T-cell (primary cell): ENCODE results near the gene TIAL1. TPM values are rescaled to one million over a fixed set of nuclear protein-coding genes. Genes with fewer than 3 reads are reported as not detected.
"Not testable (repeated sequence)": the region's sequence is repeated elsewhere in the genome, so short reads cannot be mapped to it uniquely, and the experiment has no call there.

Experiments
- ATAC-seq, 4 experiments: fragments of 200-7000 bp in 3 of 4; fragments of 150-1000 bp in 1 of 4; cut with Tn5 transposase; replicated peaks in 1 of 4; 1 replicate in 3 of 4; 2 replicates in 1 of 4; pipeline ENCODE4 v1.10.0; 2021; ENCODE audit warnings: moderate library complexity in 3 of 4, mild to moderate bottlenecking in 2 of 4, moderate number of reproducible peaks in 1 of 4
- CTCF ChIA-PET, 2 donors: fragments of 300-600 bp; sonication (Branson Sonifier 250); formaldehyde crosslinking; loops; one replicate each; lab custom pipeline; 2022; ENCODE audit warnings: antibody characterized with exemption in 2 of 2; lab: Charles Lee
- POLR2A ChIA-PET, 2 donors: fragments of 300-600 bp; sonication (Branson Sonifier 250); formaldehyde crosslinking; loops; one replicate each; lab custom pipeline; 2022; ENCODE audit warnings: antibody characterized with exemption in 2 of 2; lab: Charles Lee
- DNase-seq, 35 experiments: peaks; one replicate each; pipeline versions ENCODE4 v3.0.0 to v3.0.0-alpha.2; 2013 to 2023
- H3K27ac ChIP-seq: one replicate; pipeline ENCODE4 v1.5.1; 2013; ENCODE audit warnings: low read length
- H3K27me3 ChIP-seq, 2 experiments: replicated peaks in 1 of 2; 1 replicate in 1 of 2; 2 replicates in 1 of 2; pipeline versions ENCODE4 v1.6.1 to v1.7.0; 2013; ENCODE audit warnings: low read length in 1 of 2, mixed read lengths in 1 of 2; ENCODE audit not compliant: control insufficient read depth in 2 of 2, insufficient read depth in 2 of 2; ENCODE audit errors: extremely low read depth in 1 of 2
- H3K36me3 ChIP-seq, 2 donors: 1 replicate in 1 of 2; 2 replicates in 1 of 2; pipeline versions ENCODE4 v1.6.1 to v1.7.0; 2013; ENCODE audit warnings: low read length in 1 of 2; ENCODE audit not compliant: control insufficient read depth in 2 of 2, insufficient read depth in 1 of 2; ENCODE audit errors: extremely low read depth in 1 of 2
- H3K4me1 ChIP-seq, 2 experiments: 1 replicate in 1 of 2; 2 replicates in 1 of 2; pipeline versions ENCODE4 v1.6.1 to v1.7.0; 2013; ENCODE audit warnings: low read length in 2 of 2, mixed read lengths in 1 of 2; ENCODE audit not compliant: insufficient read depth in 2 of 2, control insufficient read depth in 1 of 2; ENCODE audit errors: extremely low read depth in 1 of 2
- H3K4me3 ChIP-seq, 2 donors: 1 replicate in 1 of 2; 2 replicates in 1 of 2; pipeline versions ENCODE4 v1.5.1 to v1.7.0; 2013; ENCODE audit warnings: mild to moderate bottlenecking in 2 of 2, low read length in 1 of 2, moderate library complexity in 1 of 2; ENCODE audit not compliant: control insufficient read depth in 1 of 2; ENCODE audit errors: extremely low read depth in 1 of 2
- H3K9me3 ChIP-seq: 2 replicates; pipeline ENCODE4 v1.7.0; 2013
- H3K27ac Mint-ChIP-seq, 2 donors: one replicate each; pipeline ENCODE4 v1.8.0; 2020 to 2021; ENCODE audit warnings: mild to moderate bottlenecking in 2 of 2, mixed read lengths in 2 of 2
- H3K27me3 Mint-ChIP-seq, 2 donors: one replicate each; pipeline ENCODE4 v1.8.0; 2021 to 2022; ENCODE audit warnings: mixed read lengths in 2 of 2
- H3K36me3 Mint-ChIP-seq: one replicate; pipeline ENCODE4 v1.8.0; 2021; ENCODE audit warnings: mixed read lengths
- H3K4me1 Mint-ChIP-seq, 3 donors: one replicate each; pipeline ENCODE4 v1.8.0; 2020 to 2022; ENCODE audit warnings: mixed read lengths in 3 of 3, mild to moderate bottlenecking in 1 of 3
- H3K4me3 Mint-ChIP-seq, 3 donors: one replicate each; pipeline ENCODE4 v1.8.0; 2020 to 2022; ENCODE audit warnings: mild to moderate bottlenecking in 3 of 3, mixed read lengths in 3 of 3, moderate library complexity in 3 of 3
- H3K9me3 Mint-ChIP-seq, 3 donors: one replicate each; pipeline ENCODE4 v1.8.0; 2020 to 2022; ENCODE audit warnings: mixed read lengths in 3 of 3
- WGBS: methylation state at CpG from one replicate; pipeline ENCODE4 v1.1.5; 2013; ENCODE audit warnings: missing lambda C conversion rate; ENCODE audit not compliant: insufficient coverage; 5-methylcytosine and 5-hydroxymethylcytosine counted together
- total RNA-seq, 35 experiments: library from RNA in 6 of 35; stranded (reverse) in 6 of 35; fragments of 120-200 nt in 1 of 35; gene quantifications; one replicate each; pipeline versions ENCODE4 v1.2.1 to v1.2.4 and lab custom pipeline; 2013 to 2026

The TIAL1 gene
- total RNA-seq, 5 donors from 2014 or later (not counting 1 experiment from before 2014, with no cell fraction given) = 147 to 197 (median 156) TPM

DNA sequence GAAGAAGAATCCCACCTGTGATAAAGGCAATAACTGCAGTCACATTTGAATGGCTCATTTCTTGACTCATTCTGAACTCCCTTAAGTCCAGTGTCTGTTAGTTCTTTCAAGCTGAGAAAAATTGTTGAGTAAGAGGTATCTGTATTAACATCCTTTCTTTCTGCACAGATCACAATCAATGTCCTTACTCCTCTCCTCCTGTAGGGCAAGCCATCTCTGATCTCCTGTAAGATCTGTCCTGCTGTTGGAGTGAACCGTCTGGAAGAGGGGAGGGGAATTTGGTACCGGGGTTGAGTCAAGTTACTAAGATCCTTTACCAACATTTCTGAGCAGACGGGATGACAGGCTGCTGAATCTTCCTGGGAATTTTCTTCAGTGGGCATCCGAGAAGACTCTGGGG is 34.7 kb downstream of the TIAL1 start:
- H3K27me3 ChIP-seq = no peaks in the 10 kb centered on the region
- WGBS = 100% methylated on average over 2 of the region's 4 CpGs
- no peaks in the 10 kb centered on the region for H3K4me1 ChIP-seq
- Mint-ChIP-seq H3K36me3 (no peaks in the 10 kb centered on the region), H3K27me3 (peaks cover 0 to 1% of the 10 kb centered on the region in 2 donors), H3K9me3 (no peaks in the 10 kb centered on the region), H3K4me3 (no peak overlapping the region), H3K4me1 (no peaks in the 10 kb centered on the region), H3K27ac (no peak overlapping the region)
- H3K9me3 ChIP-seq = no peaks in the 10 kb centered on the region
- POLR2A ChIA-PET = no interaction called here
- ATAC-seq (no peak), DNase-seq (no peak)
- CTCF ChIA-PET = no interaction called here
- H3K36me3 ChIP-seq = no peaks in the 10 kb centered on the region
- no peak overlapping the region for H3K4me3 ChIP-seq
- H3K27ac ChIP-seq = no peak overlapping the region

- H3K4me3 ChIP-seq, ATAC-seq, H3K36me3 ChIP-seq, H3K27me3 ChIP-seq, H3K27ac ChIP-seq, H3K27me3 Mint-ChIP-seq, POLR2A ChIA-PET, H3K36me3 Mint-ChIP-seq, DNase-seq, H3K9me3 ChIP-seq, H3K27ac Mint-ChIP-seq, H3K4me1 Mint-ChIP-seq, H3K9me3 Mint-ChIP-seq, H3K4me1 ChIP-seq, H3K4me3 Mint-ChIP-seq, CTCF ChIA-PET: not testable (repeated sequence)
- WGBS = 97% methylated on average over 14 of the region's 33 CpGs
Measured at GRCh38 chr10:119559511-119559910, 37.3 kb downstream of the TIAL1 start.

DNA sequence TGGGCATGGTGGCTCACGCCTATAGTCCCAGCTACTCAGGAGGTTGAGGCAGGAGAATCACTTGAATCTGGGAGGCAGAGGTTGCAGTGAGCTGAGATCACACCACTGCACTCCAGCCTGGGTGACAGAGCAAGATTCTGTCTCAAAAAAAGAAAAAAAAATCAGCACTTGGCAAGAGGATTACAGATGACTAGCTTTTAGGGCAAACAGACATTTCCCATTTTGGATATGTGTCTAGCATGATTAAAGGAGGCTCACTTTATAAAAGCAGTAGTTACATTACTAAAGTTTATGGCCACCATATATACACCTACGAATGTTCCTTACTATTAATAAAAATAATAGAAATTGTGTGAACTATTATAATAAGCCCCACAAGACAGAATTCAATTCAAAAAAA is 40.7 kb downstream of the TIAL1 start:
- H3K27ac Mint-ChIP-seq, H3K27me3 Mint-ChIP-seq, H3K27ac ChIP-seq, POLR2A ChIA-PET, H3K36me3 Mint-ChIP-seq, H3K4me3 Mint-ChIP-seq, ATAC-seq, H3K4me1 ChIP-seq, CTCF ChIA-PET, H3K9me3 ChIP-seq, H3K36me3 ChIP-seq, H3K27me3 ChIP-seq, H3K4me1 Mint-ChIP-seq, H3K9me3 Mint-ChIP-seq, H3K4me3 ChIP-seq, DNase-seq: not testable (repeated sequence)
- WGBS = no CpG with 5 or more reads among the region's 2 CpGs

- CTCF ChIA-PET = interaction anchor here in 1 of 2 donors (0.6 kb wide), 1 partner anchor 18 kb away, joined by 3 read pairs; no protein-coding TSS in a partner anchor
- WGBS = 100% methylated on average over 1 of the region's 6 CpGs
- POLR2A ChIA-PET = no interaction called here
Measured at GRCh38 chr10:119555178-119555784, 41.5 kb downstream of the TIAL1 start.

GRCh38 chr10:119550827-119551226 is 45.9 kb downstream of the TIAL1 start:
- ATAC-seq = no peak
- Histone ChIP-seq H3K4me1 (no peaks in the 10 kb centered on the region), H3K9me3 (no peaks in the 10 kb centered on the region), H3K4me3 (no peak overlapping the region), H3K27ac (no peak overlapping the region), H3K27me3 (peaks cover 0 to 7% of the 10 kb centered on the region in 2 experiments), H3K36me3 (no peaks in the 10 kb centered on the region)
- H3K4me3 Mint-ChIP-seq = no peak overlapping the region
- WGBS = 94% methylated on average over 2 of the region's 4 CpGs
- peaks cover 0 to 12% of the 10 kb centered on the region in 2 donors for H3K27me3 Mint-ChIP-seq
- ChIA-PET POLR2A (no interaction called here), CTCF (interaction anchor here in 1 of 2 donors (1.3 kb wide), 1 partner anchor 18 kb away, joined by 3 read pairs; no protein-coding TSS in a partner anchor)
- no peak overlapping the region for H3K27ac Mint-ChIP-seq
- no peaks in the 10 kb centered on the region for H3K36me3 Mint-ChIP-seq
- peaks cover 0 to 2% (median 0%) of the 10 kb centered on the region in 3 donors for H3K4me1 Mint-ChIP-seq
- DNase-seq = no peak
- no peaks in the 10 kb centered on the region for H3K9me3 Mint-ChIP-seq

More at GRCh38 chr10:119555178-119555784, 41.5 kb downstream of the TIAL1 start:
- H3K4me1 ChIP-seq = no peaks in the 10 kb centered on the region
- H3K36me3 ChIP-seq = no peaks in the 10 kb centered on the region
- H3K9me3 ChIP-seq = no peaks in the 10 kb centered on the region
- Mint-ChIP-seq H3K36me3 (no peaks in the 10 kb centered on the region), H3K9me3 (no peaks in the 10 kb centered on the region), H3K4me3 (no peak overlapping the region), H3K4me1 (no peaks in the 10 kb centered on the region), H3K27me3 (no peaks in the 10 kb centered on the region), H3K27ac (no peak overlapping the region)
- H3K27me3 ChIP-seq = no peaks in the 10 kb centered on the region
- no peak overlapping the region for H3K27ac ChIP-seq
- H3K4me3 ChIP-seq = no peak overlapping the region
- DNase-seq (no peak), ATAC-seq (no peak)

GRCh38 chr10:119549247-119549999 is 47.3 kb downstream of the TIAL1 start:
- peaks cover 0 to 12% of the 10 kb centered on the region in 2 donors for H3K27me3 Mint-ChIP-seq

More at GRCh38 chr10:119549247-119549999, 47.3 kb downstream of the TIAL1 start:
- POLR2A ChIA-PET = interaction anchor here (0.6 to 0.7 kb wide), 2 partner anchors 241 to 1605 kb away, joined by 3 to 7 read pairs; no protein-coding TSS in a partner anchor
- no peaks in the 10 kb centered on the region for H3K9me3 Mint-ChIP-seq
- DNase-seq (no peak), ATAC-seq (no peak)
- no peaks in the 10 kb centered on the region for H3K36me3 Mint-ChIP-seq
- H3K27me3 ChIP-seq = peaks cover 0 to 7% of the 10 kb centered on the region in 2 experiments
- CTCF ChIA-PET = interaction anchor here (0.7 kb wide), 2 partner anchors 12 to 359 kb away, joined by 5 read pairs; no protein-coding TSS in a partner anchor
- no peak overlapping the region for H3K27ac ChIP-seq
- no peak overlapping the region for H3K4me3 Mint-ChIP-seq
- no CpG with 5 or more reads among the region's 2 CpGs for WGBS
- H3K36me3 ChIP-seq = no peaks in the 10 kb centered on the region
- H3K4me3 ChIP-seq = no peak overlapping the region
- H3K4me1 ChIP-seq = no peaks in the 10 kb centered on the region
- H3K9me3 ChIP-seq = no peaks in the 10 kb centered on the region
- no peak overlapping the region for H3K27ac Mint-ChIP-seq
- H3K4me1 Mint-ChIP-seq = peaks cover 0 to 5% (median 0%) of the 10 kb centered on the region in 3 donors
